ENCODE results near the gene TBC1D9.

The TBC1D9 gene

DNA sequence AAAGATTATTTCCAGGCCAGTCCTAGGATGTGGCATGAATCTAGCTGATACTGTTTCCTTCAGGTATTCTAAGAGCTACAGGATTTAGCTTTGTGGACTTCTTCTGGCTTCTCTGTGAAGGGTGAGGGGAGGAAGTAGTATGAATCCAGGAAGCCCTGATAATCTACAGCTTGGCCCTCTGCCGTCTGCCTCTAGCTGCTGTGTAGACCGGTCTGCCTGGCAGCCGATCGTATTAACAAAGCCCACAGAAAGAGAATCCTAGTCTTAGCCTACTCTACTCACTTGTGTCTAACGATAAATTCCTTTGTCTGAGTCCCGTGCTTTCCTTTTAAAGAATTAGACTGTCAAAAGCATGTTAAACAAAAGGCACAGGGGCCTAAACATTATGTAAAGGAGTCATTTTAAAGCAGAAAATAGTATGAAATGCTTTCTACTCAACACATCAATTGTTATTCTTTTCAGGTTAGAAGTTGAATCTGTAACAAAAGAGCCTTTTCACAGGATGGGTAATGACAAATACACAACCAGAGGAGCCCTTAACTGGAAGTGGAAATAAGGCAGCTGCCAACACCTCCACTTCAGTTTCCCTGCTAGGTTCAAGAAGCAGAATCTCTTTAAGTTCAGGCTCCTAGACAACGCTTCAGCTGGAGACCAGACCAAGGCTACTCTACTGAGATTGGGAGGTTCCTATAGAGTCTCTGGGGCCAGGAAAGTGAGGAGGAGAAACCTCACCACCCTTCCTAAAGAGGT, 138.5 kb downstream of the TBC1D9 start:
- no peak for DNase-seq (ENCODE audit: low read depth in 2 of 2)

DNA sequence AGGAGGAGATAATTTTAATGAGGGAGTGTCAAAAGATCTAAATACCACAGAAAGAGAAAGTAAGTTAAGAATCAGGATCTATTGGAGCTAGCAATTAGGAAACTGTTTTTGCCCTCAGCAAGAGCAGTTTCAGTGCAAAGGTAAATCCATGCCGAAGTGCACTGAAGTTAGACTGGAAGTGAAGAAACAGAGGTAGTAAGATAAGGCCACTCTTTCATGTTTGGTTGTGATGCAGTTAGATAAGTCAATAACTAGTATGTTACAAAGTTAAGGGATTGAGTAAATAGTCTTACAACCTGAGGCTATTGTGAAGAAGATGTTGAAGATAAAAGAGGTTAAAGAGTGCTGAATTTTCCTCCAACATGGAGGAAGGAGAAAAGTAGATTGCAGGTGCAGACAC, 140.7 kb downstream of the TBC1D9 start:
- DNase-seq (ENCODE audit: low read depth in 2 of 2), result no peak

DNA sequence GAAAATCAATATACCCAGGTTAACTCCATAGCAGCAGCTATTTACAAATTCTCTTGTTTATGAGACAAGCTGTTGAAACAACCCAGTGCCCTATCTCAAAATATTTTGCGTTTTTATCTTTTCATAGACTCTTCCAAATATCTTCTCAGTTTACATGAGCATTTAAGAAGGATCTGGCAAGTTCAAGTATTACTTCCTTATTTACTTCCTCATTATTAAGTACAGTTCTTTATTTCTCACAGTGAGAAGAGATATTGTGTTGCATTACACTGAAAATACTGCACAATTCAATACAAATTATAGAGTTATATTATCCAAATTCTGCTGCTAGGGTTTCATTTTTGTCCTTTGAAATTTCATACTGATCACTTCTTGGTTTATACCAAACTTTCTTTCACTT, 143.8 kb downstream of the TBC1D9 start:
- no peak for DNase-seq (ENCODE audit: low read depth in 2 of 2)

DNA sequence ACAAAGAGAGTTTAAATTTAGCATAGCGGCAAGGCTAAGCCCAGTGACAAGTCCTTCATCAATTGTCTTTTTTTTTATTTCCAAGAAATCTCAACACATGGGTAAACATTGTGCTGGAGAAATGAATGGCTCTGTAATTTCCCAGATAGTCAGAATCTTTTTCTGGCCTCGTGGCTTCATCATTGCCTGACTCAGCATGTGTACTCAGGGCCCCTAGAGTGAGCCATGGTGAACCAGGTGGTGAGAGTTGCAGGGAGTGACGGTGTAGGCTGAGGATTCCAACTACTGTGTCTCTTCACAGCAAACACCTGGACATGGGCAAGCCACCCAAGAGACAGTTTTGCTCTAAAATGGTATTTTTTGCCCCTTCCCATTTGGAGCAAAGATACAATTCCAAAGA, 144.3 kb downstream of the TBC1D9 start:
- no peak for DNase-seq (ENCODE audit: low read depth in 2 of 2)

- no peak for DNase-seq (ENCODE audit: low read depth in 2 of 2)
Observed at GRCh38 chr4:140609548-140610425, 146.4 kb downstream of the TBC1D9 start.

- no peak for DNase-seq (ENCODE audit: low read depth in 2 of 2)
Observed at GRCh38 chr4:140607852-140608251, 148.3 kb downstream of the TBC1D9 start.

DNA sequence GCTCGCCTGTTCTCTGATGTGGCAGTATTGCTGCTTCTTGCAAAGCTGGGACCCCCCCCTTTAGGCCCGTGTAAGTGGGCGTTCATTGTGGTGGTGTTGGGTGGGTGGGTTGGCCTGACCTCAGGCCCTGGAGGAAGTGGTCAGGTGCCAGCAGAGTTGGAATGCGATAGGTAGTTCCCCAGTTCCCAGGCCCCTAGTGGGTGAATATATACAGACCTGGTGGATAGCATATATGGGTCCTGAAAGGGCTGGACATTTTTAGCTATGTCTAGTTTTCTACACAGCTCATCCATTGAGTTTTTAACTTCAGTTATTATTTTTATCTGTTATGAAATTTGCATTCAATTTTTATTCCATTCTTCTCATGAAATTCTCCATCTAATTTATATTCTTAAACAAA, 151.6 kb downstream of the TBC1D9 start:
- DNase-seq (ENCODE audit: low read depth in 2 of 2), result no peak

DNA sequence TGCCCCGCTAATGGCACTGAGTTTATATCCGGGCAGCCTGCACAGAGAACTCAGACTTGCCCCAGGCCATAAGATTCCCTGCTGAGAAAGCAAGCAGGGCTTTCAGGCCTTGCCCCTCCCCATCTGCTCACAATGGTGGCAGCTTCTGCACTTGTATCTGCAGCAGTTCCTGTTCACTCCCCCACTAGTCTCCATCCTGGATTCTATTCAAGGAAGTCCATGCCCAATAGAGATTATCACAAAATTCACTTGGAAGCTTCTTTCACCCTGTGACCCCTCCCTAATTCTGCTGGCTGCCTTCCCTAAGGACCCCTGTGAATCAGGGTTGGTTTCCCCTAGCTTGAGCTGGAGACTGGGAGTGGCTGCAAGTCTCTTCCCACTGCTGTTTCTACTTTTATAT, 152.9 kb downstream of the TBC1D9 start:
- no peak for DNase-seq (ENCODE audit: low read depth in 2 of 2)

GRCh38 chr4:140602714-140603113, 153.5 kb downstream of the TBC1D9 start:
- DNase-seq (ENCODE audit: low read depth in 2 of 2), result no peak

GRCh38 chr4:140600408-140600807, 155.8 kb downstream of the TBC1D9 start:
- no peak for DNase-seq (ENCODE audit: low read depth in 2 of 2)

DNA sequence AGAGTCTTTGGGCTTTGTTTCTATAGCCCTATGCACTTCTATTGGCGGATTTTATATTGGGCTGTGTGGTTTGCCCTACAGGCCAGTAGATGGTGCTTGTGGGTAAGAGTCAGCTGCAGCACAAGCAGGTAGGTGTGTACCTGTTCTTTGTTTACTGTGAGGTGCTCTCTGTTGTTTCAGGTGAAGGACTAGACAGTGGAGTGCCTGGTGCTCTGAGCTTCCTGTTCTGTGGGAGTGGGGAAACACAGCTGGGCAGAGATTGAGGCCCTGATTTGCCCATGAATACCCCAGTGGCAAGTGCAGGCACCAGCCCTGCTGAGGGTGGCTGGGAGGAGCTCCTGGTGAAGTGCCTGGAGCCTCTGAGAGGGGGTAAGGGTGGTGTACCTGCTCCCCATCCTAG, 161.1 kb downstream of the TBC1D9 start:
- no peak for DNase-seq (ENCODE audit: low read depth in 2 of 2)

DNA sequence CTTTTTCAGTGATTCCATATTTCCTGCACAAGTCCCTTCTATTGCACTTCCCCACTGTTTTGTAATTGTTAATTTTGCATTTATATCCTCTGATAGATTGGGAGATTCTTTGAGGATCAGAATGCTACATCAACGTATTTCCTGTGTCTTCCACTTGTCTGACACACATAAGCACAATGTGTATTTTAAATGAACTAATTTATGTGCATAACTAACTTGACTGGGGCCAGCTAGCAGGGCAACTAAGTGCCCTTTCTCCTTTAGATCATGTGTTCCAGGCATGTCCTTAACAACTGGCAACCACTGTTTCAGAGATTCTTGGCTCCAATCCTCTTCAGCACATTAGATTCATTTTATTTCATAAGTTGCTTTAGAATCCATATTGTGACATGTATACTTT, 171.7 kb downstream of the TBC1D9 start:
- DNase-seq (ENCODE audit: low read depth in 2 of 2), result no peak

- DNase-seq (ENCODE audit: low read depth in 2 of 2), result no peak
Observed at GRCh38 chr4:140581078-140581477, 175.1 kb downstream of the TBC1D9 start.

- DNase-seq (ENCODE audit: low read depth in 2 of 2), result no peak
Observed at GRCh38 chr4:140579278-140579677, 176.9 kb downstream of the TBC1D9 start.

- DNase-seq (ENCODE audit: low read depth in 2 of 2), result no peak
Observed at GRCh38 chr4:140575489-140575888, 180.7 kb downstream of the TBC1D9 start.

- DNase-seq (ENCODE audit: low read depth in 2 of 2), result no peak
Observed at GRCh38 chr4:140571620-140572019, 184.6 kb downstream of the TBC1D9 start.

Measured in stimulated activated CD4-positive, alpha-beta T cell treated with anti-CD3 and anti-CD28 coated beads, Interleukin-12 subunit alpha, Interleukin-12 subunit beta, amount 100 ng/mL, for 24 hours (primary cell).